Neural cell (in vitro differentiated cells): ENCODE data around the gene SCGN. TPM values are rescaled to one million over a fixed set of nuclear protein-coding genes. Genes with fewer than 3 reads are reported as not detected.

ENCODE experiments used
- H2AFZ ChIP-seq: fragments of 200-600, 300-800 bp; sonication (generic), shearing (Covaris generic); 2 replicates; pipeline ENCODE4 v1.6.0; 2014; ENCODE audit warnings: low read depth, mild to moderate bottlenecking, antibody characterized with exemption, low read length, moderate library complexity
- H3F3A ChIP-seq: fragments of 200-600 bp; shearing (Covaris generic); 2 replicates; pipeline ENCODE4 v1.6.1; 2016; ENCODE audit warnings: mild to moderate bottlenecking, moderate library complexity, mixed read lengths, antibody characterized with exemption, low read length; ENCODE audit not compliant: insufficient read depth, poor library complexity, severe bottlenecking
- H3K27ac ChIP-seq: fragments of 200-600, 300-800 bp; sonication (generic), shearing (Covaris generic); 2 replicates; pipeline ENCODE4 v1.5.1; 2014; ENCODE audit warnings: mild to moderate bottlenecking, low read length, moderate library complexity
- H3K27me3 ChIP-seq: fragments of 300-800, 200-600 bp; sonication (generic), shearing (Covaris generic); 2 replicates; pipeline ENCODE4 v1.6.0; 2014; ENCODE audit warnings: mild to moderate bottlenecking, low read depth, low read length, moderate library complexity; ENCODE audit not compliant: insufficient read depth
- H3K36me3 ChIP-seq: fragments of 300-800, 200-600 bp; sonication (generic), shearing (Covaris generic); 2 replicates; pipeline ENCODE4 v1.5.1; 2014; ENCODE audit warnings: mild to moderate bottlenecking, antibody characterized with exemption, low read length, moderate library complexity; ENCODE audit not compliant: insufficient read depth
- H3K4me2 ChIP-seq: fragments of 300-800, 200-600 bp; sonication (generic), shearing (Covaris generic); 2 replicates; pipeline ENCODE4 v1.6.0; 2014; ENCODE audit warnings: mild to moderate bottlenecking, low read length
- H3K4me3 ChIP-seq: fragments of 300-800, 200-600 bp; sonication (generic), shearing (Covaris generic); 2 replicates; pipeline ENCODE4 v1.5.1; 2014; ENCODE audit warnings: mild to moderate bottlenecking, low read length, moderate library complexity
- H3K79me2 ChIP-seq: fragments of 200-600 bp; shearing (Covaris generic); replicated peaks from 2 replicates; pipeline ENCODE4 v1.6.0; 2014; ENCODE audit warnings: mild to moderate bottlenecking, low read length, moderate library complexity; ENCODE audit not compliant: insufficient read depth
- H3K9ac ChIP-seq: fragments of 300-800, 200-600 bp; sonication (generic), shearing (Covaris generic); 2 replicates; pipeline ENCODE4 v1.6.1; 2016; ENCODE audit warnings: mild to moderate bottlenecking, low read length, mixed read lengths
- H3K9me2 ChIP-seq: fragments of 200-600 bp; shearing (Covaris generic); 2 replicates; pipeline ENCODE4 v1.6.1; 2016; ENCODE audit warnings: mild to moderate bottlenecking, low read length, mixed read lengths; ENCODE audit not compliant: insufficient read depth
- H3K9me3 ChIP-seq: fragments of 200-600, 300-800 bp; sonication (generic), shearing (Covaris generic); 2 replicates; pipeline ENCODE4 v1.6.1; 2016; ENCODE audit warnings: mild to moderate bottlenecking, mixed run types, low read length, moderate library complexity, mixed read lengths
- H4K20me1 ChIP-seq: fragments of 200-600 bp; shearing (Covaris generic); 2 replicates; pipeline ENCODE4 v1.6.1; 2016; ENCODE audit warnings: mild to moderate bottlenecking, mixed run types; ENCODE audit not compliant: insufficient read depth
- CTCF ChIP-seq: fragments of 450-650 bp; IDR thresholded peaks from 2 replicates; pipeline ENCODE4 v1.5.1; 2014; ENCODE audit warnings: antibody characterized with exemption, mild to moderate bottlenecking, moderate library complexity; ENCODE audit not compliant: poor library complexity, severe bottlenecking
- EP300 ChIP-seq: fragments of 450-650 bp; conservative IDR thresholded peaks from 2 replicates; pipeline ENCODE4 v1.6.1; 2014; ENCODE audit warnings: antibody characterized with exemption, mild to moderate bottlenecking, moderate library complexity; ENCODE audit not compliant: poor library complexity, severe bottlenecking
- EZH2 ChIP-seq: fragments of 200-600, 300-800 bp; shearing (Covaris generic), sonication (generic); IDR thresholded peaks from 2 replicates; pipeline ENCODE4 v1.6.1; 2014; ENCODE audit warnings: antibody characterized with exemption, low read length, borderline replicate concordance, mild to moderate bottlenecking; ENCODE audit not compliant: insufficient read depth, poor library complexity, severe bottlenecking
- MXI1 ChIP-seq: fragments of 450-650 bp; conservative IDR thresholded peaks from 2 replicates; pipeline ENCODE4 v1.6.1; 2014; ENCODE audit warnings: antibody characterized with exemption, mild to moderate bottlenecking; ENCODE audit not compliant: poor library complexity, severe bottlenecking
- POLR2AphosphoS5 ChIP-seq: IDR thresholded peaks from 2 replicates; pipeline ENCODE4 v1.6.1; 2012
- RAD21 ChIP-seq: fragments of 450-650 bp; conservative IDR thresholded peaks from 2 replicates; pipeline ENCODE4 v1.6.1; 2014; ENCODE audit warnings: antibody characterized with exemption, mild to moderate bottlenecking, moderate library complexity
- REST ChIP-seq: IDR thresholded peaks from 2 replicates; pipeline ENCODE4 v1.6.1; 2012; ENCODE audit warnings: borderline replicate concordance
- SMC3 ChIP-seq: fragments of 450-650 bp; conservative IDR thresholded peaks from 2 replicates; pipeline ENCODE4 v1.6.1; 2014; ENCODE audit warnings: antibody characterized with exemption, mild to moderate bottlenecking, moderate library complexity; ENCODE audit not compliant: poor library complexity
- TAF1 ChIP-seq: IDR thresholded peaks from 2 replicates; pipeline ENCODE4 v1.6.1; 2012; ENCODE audit warnings: low read depth
- polyA plus RNA-seq: library from polyadenylated mRNA; depleted of rRNA; stranded (reverse); fragments of >200 nt; gene quantifications from 2 replicates; pipeline ENCODE4 v1.2.3, GENCODE V29; 2014

SCGN gene
- polyA plus RNA-seq, 1 donor from 2014 or later = 254 TPM

- Histone ChIP-seq H3K4me3 (no peak overlapping the region), H3K79me2 (no peaks in the 10 kb centered on the region), H4K20me1 (no peaks in the 10 kb centered on the region), H3K9me3 (no peaks in the 10 kb centered on the region), H3K36me3 (no peaks in the 10 kb centered on the region), H3K27ac (no peak overlapping the region), H2AFZ (no peak overlapping the region), H3F3A (no peaks in the 10 kb centered on the region), H3K4me2 (no peak overlapping the region), H3K27me3 (no peaks in the 10 kb centered on the region), H3K9me2 (no peaks in the 10 kb centered on the region), H3K9ac (no peak overlapping the region)
- no peak for TF ChIP-seq CTCF
- no peak for TF ChIP-seq TAF1
- no peak for TF ChIP-seq RAD21
- no peak for TF ChIP-seq EZH2
- TF ChIP-seq MXI1 = no peak
- TF ChIP-seq EP300 = peak; percentile 42
- TF ChIP-seq POLR2AphosphoS5 = peak; percentile 69
- TF ChIP-seq REST = peak; percentile 70
- no peak for TF ChIP-seq SMC3
These were observed 21.3 kb upstream of the SCGN start for GRCh38 chr6:25630508-25631278.

GRCh38 chr6:25635886-25636317 lies 16.1 kb upstream of the SCGN start:
- H3K27me3 ChIP-seq = no peaks in the 10 kb centered on the region
- H3K4me2 ChIP-seq = no peak overlapping the region
- no peak overlapping the region for H3K27ac ChIP-seq
- no peak overlapping the region for H3K9ac ChIP-seq
- no peaks in the 10 kb centered on the region for H3K36me3 ChIP-seq
- no peaks in the 10 kb centered on the region for H3K9me2 ChIP-seq
- TF ChIP-seq EZH2 (no peak), RAD21 (no peak), TAF1 (no peak), REST (no peak), EP300 (no peak), MXI1 (no peak), POLR2AphosphoS5 (no peak), SMC3 (no peak), CTCF (no peak)
- no peaks in the 10 kb centered on the region for H4K20me1 ChIP-seq
- H3K79me2 ChIP-seq = no peaks in the 10 kb centered on the region
- H3K4me3 ChIP-seq = no peak overlapping the region
- H2AFZ ChIP-seq = no peak overlapping the region
- H3K9me3 ChIP-seq = no peaks in the 10 kb centered on the region
- no peaks in the 10 kb centered on the region for H3F3A ChIP-seq
